K562 (cell line): ENCODE data around the gene CD22. TPM values are rescaled to one million over a fixed set of nuclear protein-coding genes. Genes with fewer than 3 reads are reported as not detected.

ENCODE experiments used
- C11orf30 ChIP-seq: fragments of 450-650 bp; IDR thresholded peaks from 2 replicates; pipeline ENCODE4 v1.6.1; 2016; ENCODE audit warnings: low read depth, mild to moderate bottlenecking
- CAMTA2 ChIP-seq: fragments of 250-450 bp; sonication (Bioruptor Pico); conservative IDR thresholded peaks from 2 replicates; pipeline ENCODE4 v1.5.1; 2022
- CHCHD3 ChIP-seq: fragments of 250-450 bp; sonication (Bioruptor Pico); IDR thresholded peaks from 2 replicates; pipeline ENCODE4 v2.1.2; 2022; ENCODE audit warnings: mild to moderate bottlenecking
- CXXC5 ChIP-seq: fragments of 250-450 bp; sonication (Bioruptor Pico); IDR thresholded peaks from 2 replicates; pipeline ENCODE4 v1.8.0; 2022; ENCODE audit warnings: inconsistent platforms, mild to moderate bottlenecking, moderate library complexity
- EP300 ChIP-seq: IDR thresholded peaks from 2 replicates; pipeline ENCODE4 v1.6.1; 2012; ENCODE audit warnings: low read length, improper control_type of control experiment
- ESRRA ChIP-seq: fragments of 450-650 bp; IDR thresholded peaks from 2 replicates; pipeline ENCODE4 v1.6.1; 2014; ENCODE audit warnings: low read depth, mild to moderate bottlenecking, moderate library complexity, borderline replicate concordance
- HDAC1 ChIP-seq, 2 experiments: fragments of 450-650 bp; IDR thresholded peaks; 2 replicates each; pipeline ENCODE4 v1.6.1; 2016 to 2017; ENCODE audit warnings: inconsistent platforms in 1 of 2, mild to moderate bottlenecking in 1 of 2, moderate library complexity in 1 of 2
- HEY1 ChIP-seq: fragments of 250-450 bp; sonication (Bioruptor Pico); IDR thresholded peaks from 2 replicates; pipeline ENCODE4 v1.5.0; 2020; ENCODE audit warnings: mild to moderate bottlenecking, moderate library complexity, borderline replicate concordance
- HMGN3 ChIP-seq: IDR thresholded peaks from 2 replicates; pipeline ENCODE4 v1.6.1; 2011; ENCODE audit warnings: borderline replicate concordance, low read depth, mild to moderate bottlenecking, mixed read lengths, low read length; ENCODE audit not compliant: insufficient read length; ENCODE audit errors: extremely low read depth
- KLF6 ChIP-seq: fragments of 250-450 bp; sonication (Bioruptor Pico); IDR thresholded peaks from 2 replicates; pipeline ENCODE4 v1.4.0; 2020; ENCODE audit warnings: mild to moderate bottlenecking, moderate library complexity, borderline replicate concordance
- L3MBTL2 ChIP-seq: fragments of 450-650 bp; IDR thresholded peaks from 2 replicates; pipeline ENCODE4 v1.6.1; 2016; ENCODE audit warnings: mild to moderate bottlenecking, moderate library complexity
- NFE2 ChIP-seq: IDR thresholded peaks from 2 replicates; pipeline ENCODE4 v1.6.1; 2014; ENCODE audit warnings: antibody characterized with exemption, low read depth
- NR2C2 ChIP-seq, 2 experiments: fragments of 200-800 bp in 1 of 2; sonication (Bioruptor generic) in 1 of 2; sonication (generic) in 1 of 2; formaldehyde crosslinking in 1 of 2; IDR thresholded peaks; 2 replicates each; pipeline versions ENCODE4 v1.6.1 to v1.8.0; 2016 to 2022; ENCODE audit warnings: mild to moderate bottlenecking in 1 of 2, missing compliant biosample characterization in 1 of 2, missing genetic modification characterization in 1 of 2, missing genetic modification reagents in 1 of 2
- NR4A1 ChIP-seq, 2 experiments: fragments of 250-450 bp in 1 of 2; fragments of 450-650 bp in 1 of 2; sonication (Bioruptor Pico) in 1 of 2; IDR thresholded peaks; 2 replicates each; pipeline versions ENCODE4 v1.4.0 to v1.6.1; 2016 to 2020; ENCODE audit warnings: mild to moderate bottlenecking in 2 of 2, missing compliant biosample characterization in 1 of 2, missing genetic modification characterization in 1 of 2, moderate library complexity in 1 of 2
- PTRF ChIP-seq: fragments of 450-650 bp; IDR thresholded peaks from 2 replicates; pipeline ENCODE4 v1.6.1; 2016; ENCODE audit warnings: mild to moderate bottlenecking, missing genetic modification characterization, missing compliant biosample characterization
- SIN3B ChIP-seq: fragments of 450-650 bp; IDR thresholded peaks from 2 replicates; pipeline ENCODE4 v1.6.1; 2017; ENCODE audit warnings: low read depth, mild to moderate bottlenecking, moderate library complexity
- TAF7 ChIP-seq: fragments of 450-650 bp; IDR thresholded peaks from 2 replicates; pipeline ENCODE4 v1.6.1; 2016; ENCODE audit warnings: missing genetic modification characterization, missing compliant biosample characterization
- ZBTB11 ChIP-seq, 3 experiments: fragments of 200-800 bp in 1 of 3; fragments of 250-450 bp in 1 of 3; fragments of 450-650 bp in 1 of 3; sonication (Bioruptor Pico) in 1 of 3; sonication (Bioruptor generic) in 1 of 3; formaldehyde crosslinking in 1 of 3; IDR thresholded peaks; 2 replicates each; pipeline versions ENCODE4 v1.6.1 to v1.8.0; 2016 to 2022; ENCODE audit warnings: mild to moderate bottlenecking in 2 of 3, missing genetic modification characterization in 2 of 3, missing compliant biosample characterization in 1 of 3, moderate library complexity in 1 of 3
- ZBTB43 ChIP-seq: sonication (generic); formaldehyde crosslinking; IDR thresholded peaks from 2 replicates; pipeline ENCODE4 v1.8.0; 2023; ENCODE audit warnings: mild to moderate bottlenecking, missing genetic modification reagents
- ZNF143 ChIP-seq: sonication (generic); formaldehyde crosslinking; IDR thresholded peaks from 2 replicates; pipeline ENCODE4 v1.9.0; 2022; ENCODE audit warnings: mild to moderate bottlenecking, missing genetic modification reagents
- ZNF174 ChIP-seq: fragments of 250-450 bp; sonication (Bioruptor Pico); IDR thresholded peaks from 2 replicates; pipeline ENCODE4 v1.4.0; 2020; ENCODE audit warnings: mild to moderate bottlenecking
- ZNF197 ChIP-seq: fragments of 200-800 bp; sonication (Bioruptor generic); IDR thresholded peaks from 2 replicates; pipeline ENCODE4 v1.6.1; 2016; ENCODE audit warnings: low read depth, missing genetic modification characterization, missing compliant biosample characterization
- ZNF282 ChIP-seq: sonication (generic); formaldehyde crosslinking; IDR thresholded peaks from 2 replicates; pipeline ENCODE4 v1.8.1; 2023; ENCODE audit warnings: missing genetic modification reagents
- ZNF830 ChIP-seq: fragments of 250-450 bp; sonication (Bioruptor Pico); IDR thresholded peaks from 2 replicates; pipeline ENCODE4 v1.5.0; 2021; ENCODE audit warnings: mild to moderate bottlenecking
- polyA plus RNA-seq, 8 experiments: library from polyadenylated mRNA; depleted of rRNA in 4 of 8; stranded (reverse) in 5 of 8; unstranded in 3 of 8; fragments of >200 nt; fragmentation: Nextera tagmentation in 2 of 8; fragmentation: Illumina TruSeq in 1 of 8; extraction: Ambion mirVana in 2 of 8; extraction: Trizol in 1 of 8; gene quantifications; 2 replicates each; pipeline versions ENCODE4 v1.2.1 to v1.2.3, GENCODE V29; 2011 to 2014; ENCODE audit warnings: inconsistent platforms in 1 of 8, missing spikeins in 1 of 8
- total RNA-seq, 7 experiments: library from RNA; depleted of rRNA in 6 of 7; stranded (reverse); fragments of >200 nt in 6 of 7; fragmentation: Illumina TruSeq in 2 of 7; extraction: Trizol in 2 of 7; gene quantifications; 2 replicates each; pipeline versions ENCODE4 v1.2.1 to v1.2.3, GENCODE V29; 2011 to 2021; ENCODE audit warnings: low replicate concordance in 1 of 7

Gene CD22
- total and polyA plus RNA-seq, 9 of the 15 experiments (the other 6 are each of a cell fraction or from before 2014, with no cell fraction given), result 0.29 to 5.0 (median 3.5) TPM

GRCh38 chr19:35317464-35318043, 11.4 kb upstream of the CD22 start (continued):
- TF ChIP-seq KLF6, result no peak
- peak in 1 of 3 experiments; percentile 42; a peak in 1 of 6 replicates for TF ChIP-seq ZBTB11 (CRISPR knock-in tag; IDR thresholded peaks at IDR 0.05)
- TF ChIP-seq C11orf30, result no peak
- no peak for TF ChIP-seq ZNF143 (CRISPR knock-in tag)
- no peak for TF ChIP-seq NFE2
- no peak for TF ChIP-seq EP300
- no peak for TF ChIP-seq HMGN3
- TF ChIP-seq ZBTB43 (CRISPR knock-in tag), result no peak
- TF ChIP-seq PTRF (tag), result 0 out of 2 replicates have a peak, but pooled peaks have one; percentile 6
- TF ChIP-seq ESRRA, result peak; percentile 40; the same call in 1 of the 2 replicates
- peak; percentile 56; the same call in 1 of the 2 replicates for TF ChIP-seq TAF7 (tag)
- no peak for TF ChIP-seq NR2C2 (CRISPR knock-in tag; IDR thresholded peaks at IDR 0.05)
- peak; percentile 81 for TF ChIP-seq NR2C2 (tag; IDR thresholded peaks at IDR 0.05)
- TF ChIP-seq SIN3B, result no peak
- TF ChIP-seq HEY1 (CRISPR knock-in tag), result 0 out of 2 replicates have a peak, but pooled peaks have one; percentile 17
- peak; percentile 18; the same call in 1 of the 2 replicates for TF ChIP-seq CXXC5
- no peak for TF ChIP-seq HDAC1 (IDR thresholded peaks at IDR 0.05)
- TF ChIP-seq ZNF830, result 0 out of 2 replicates have a peak, but pooled peaks have one; percentile 61
- no peak for TF ChIP-seq CHCHD3 (CRISPR knock-in tag)
- TF ChIP-seq ZNF197 (CRISPR knock-in tag), result peak; percentile 26; the same call in 1 of the 2 replicates
- peak; percentile 52; the same call in 1 of the 2 replicates for TF ChIP-seq L3MBTL2
- TF ChIP-seq ZNF174 (CRISPR knock-in tag), result no peak
- no peak for TF ChIP-seq NR4A1 (CRISPR knock-in tag; IDR thresholded peaks at IDR 0.05)
- peak; percentile 58; the same call in 1 of the 2 replicates for TF ChIP-seq NR4A1 (tag; IDR thresholded peaks at IDR 0.05)
- TF ChIP-seq ZNF282, result no peak
- TF ChIP-seq CAMTA2 (CRISPR knock-in tag), result no peak
